GM20000 (cell line): ENCODE data around the gene MRPL17.

Source experiments
- DNase-seq: peaks from one replicate; pipeline ENCODE4 v3.0.0; 2012; ENCODE audit warnings: low spot score
- TF ChIP-seq, protein P1 (sequence below): IDR thresholded peaks from 2 replicates; pipeline ENCODE4 v1.5.1; 2012; ENCODE audit warnings: mild to moderate bottlenecking, control low read depth; ENCODE audit errors: extremely low read depth, missing control alignments

The MRPL17 gene

DNA sequence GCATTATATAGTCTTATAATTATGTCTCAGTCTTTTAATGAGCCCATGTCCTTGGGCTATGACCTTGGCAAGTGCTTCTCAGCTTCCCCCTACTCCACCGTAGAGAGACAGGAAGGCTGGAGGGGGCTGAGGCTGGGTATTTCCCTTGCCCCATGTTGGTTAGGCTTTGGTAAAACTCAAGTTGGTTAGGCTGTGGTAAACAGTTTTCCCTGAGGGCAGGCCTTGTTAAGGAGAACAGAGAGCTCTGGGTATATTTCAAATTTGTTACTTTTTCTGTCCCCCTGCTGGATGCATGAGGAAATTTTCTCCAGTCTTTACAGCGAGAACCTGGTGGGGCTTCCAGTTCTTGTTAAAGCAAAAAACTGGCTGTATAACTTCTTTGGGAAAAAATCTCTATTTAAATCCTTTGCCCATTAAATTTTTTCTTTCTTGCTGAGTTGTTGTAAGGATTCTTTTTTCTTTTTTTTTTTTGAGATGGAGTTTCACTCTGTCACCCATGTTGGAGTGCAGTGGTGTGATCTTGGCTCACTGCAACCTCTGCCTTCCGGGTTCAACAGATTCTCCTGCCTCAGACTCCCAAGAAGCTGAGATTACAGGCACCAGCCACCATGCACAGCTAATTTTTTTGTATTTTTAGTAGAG is 15.3 kb downstream of the MRPL17 start:
- DNase-seq, result no peak
- TF ChIP-seq, protein P1, sequence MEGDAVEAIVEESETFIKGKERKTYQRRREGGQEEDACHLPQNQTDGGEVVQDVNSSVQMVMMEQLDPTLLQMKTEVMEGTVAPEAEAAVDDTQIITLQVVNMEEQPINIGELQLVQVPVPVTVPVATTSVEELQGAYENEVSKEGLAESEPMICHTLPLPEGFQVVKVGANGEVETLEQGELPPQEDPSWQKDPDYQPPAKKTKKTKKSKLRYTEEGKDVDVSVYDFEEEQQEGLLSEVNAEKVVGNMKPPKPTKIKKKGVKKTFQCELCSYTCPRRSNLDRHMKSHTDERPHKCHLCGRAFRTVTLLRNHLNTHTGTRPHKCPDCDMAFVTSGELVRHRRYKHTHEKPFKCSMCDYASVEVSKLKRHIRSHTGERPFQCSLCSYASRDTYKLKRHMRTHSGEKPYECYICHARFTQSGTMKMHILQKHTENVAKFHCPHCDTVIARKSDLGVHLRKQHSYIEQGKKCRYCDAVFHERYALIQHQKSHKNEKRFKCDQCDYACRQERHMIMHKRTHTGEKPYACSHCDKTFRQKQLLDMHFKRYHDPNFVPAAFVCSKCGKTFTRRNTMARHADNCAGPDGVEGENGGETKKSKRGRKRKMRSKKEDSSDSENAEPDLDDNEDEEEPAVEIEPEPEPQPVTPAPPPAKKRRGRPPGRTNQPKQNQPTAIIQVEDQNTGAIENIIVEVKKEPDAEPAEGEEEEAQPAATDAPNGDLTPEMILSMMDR, result no peak

DNA sequence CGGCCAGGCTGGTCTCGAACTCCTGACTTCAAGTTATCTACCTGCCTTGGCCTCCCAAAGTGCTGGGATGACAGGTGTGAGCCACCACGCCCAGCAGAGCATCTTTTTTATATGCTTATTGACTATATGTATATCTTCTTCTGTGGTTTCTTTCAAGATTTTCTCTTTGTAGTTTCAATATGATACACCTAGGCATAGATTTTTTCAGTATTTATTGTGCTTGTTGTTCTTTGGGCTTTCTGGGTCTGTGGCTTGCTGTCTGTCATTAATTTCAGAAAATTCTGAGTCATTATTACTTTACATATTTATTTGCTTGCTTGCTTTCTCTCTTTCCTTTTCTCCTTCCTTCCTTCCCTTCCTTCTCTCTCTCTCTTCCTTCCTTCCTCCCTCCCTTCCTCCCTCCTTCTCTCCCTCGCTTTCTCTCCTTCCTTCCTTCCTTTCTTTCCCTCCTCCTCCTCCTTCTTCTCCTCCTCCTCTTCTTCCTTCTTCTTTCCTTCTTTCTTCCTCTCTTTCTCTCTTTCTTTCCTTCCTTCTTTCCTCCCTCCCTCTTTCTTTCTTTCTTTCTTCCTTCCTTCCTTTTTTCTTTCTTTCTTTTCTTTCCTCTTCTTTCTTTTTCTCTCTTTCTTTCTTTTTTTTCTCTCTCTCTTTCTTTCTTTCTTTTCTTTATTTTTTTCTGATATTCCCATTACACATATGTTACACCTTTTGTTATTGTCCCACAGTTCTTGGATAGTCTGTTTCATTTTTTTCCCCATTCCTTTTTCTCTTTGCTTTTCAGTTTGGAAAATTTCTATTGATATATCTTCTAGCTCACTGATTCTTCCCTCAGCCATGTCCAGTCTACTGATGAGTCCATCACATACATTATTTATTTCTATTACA is 16.6 kb downstream of the MRPL17 start:
- TF ChIP-seq, protein P1, result no peak
- no peak for DNase-seq

DNA sequence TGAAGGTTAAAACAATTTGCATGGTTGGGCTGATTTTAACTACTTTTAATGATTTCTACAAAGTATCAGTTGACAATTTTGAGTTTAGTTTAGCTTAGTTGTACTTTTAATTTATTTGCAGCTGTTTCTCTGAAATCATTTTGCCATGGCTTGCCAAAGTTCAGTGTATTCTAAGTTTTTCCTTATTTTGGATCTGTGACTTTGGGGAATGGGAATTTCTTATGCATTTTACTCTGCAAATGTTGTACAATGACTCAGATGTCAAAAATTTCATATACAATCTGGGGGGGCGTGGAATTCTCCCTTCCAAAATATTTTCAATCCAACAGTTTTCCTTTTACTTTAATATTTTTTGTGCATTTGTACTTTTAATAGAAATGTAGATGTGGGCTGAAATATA is 18.6 kb downstream of the MRPL17 start:
- TF ChIP-seq, protein P1, result no peak
- no peak for DNase-seq

DNA sequence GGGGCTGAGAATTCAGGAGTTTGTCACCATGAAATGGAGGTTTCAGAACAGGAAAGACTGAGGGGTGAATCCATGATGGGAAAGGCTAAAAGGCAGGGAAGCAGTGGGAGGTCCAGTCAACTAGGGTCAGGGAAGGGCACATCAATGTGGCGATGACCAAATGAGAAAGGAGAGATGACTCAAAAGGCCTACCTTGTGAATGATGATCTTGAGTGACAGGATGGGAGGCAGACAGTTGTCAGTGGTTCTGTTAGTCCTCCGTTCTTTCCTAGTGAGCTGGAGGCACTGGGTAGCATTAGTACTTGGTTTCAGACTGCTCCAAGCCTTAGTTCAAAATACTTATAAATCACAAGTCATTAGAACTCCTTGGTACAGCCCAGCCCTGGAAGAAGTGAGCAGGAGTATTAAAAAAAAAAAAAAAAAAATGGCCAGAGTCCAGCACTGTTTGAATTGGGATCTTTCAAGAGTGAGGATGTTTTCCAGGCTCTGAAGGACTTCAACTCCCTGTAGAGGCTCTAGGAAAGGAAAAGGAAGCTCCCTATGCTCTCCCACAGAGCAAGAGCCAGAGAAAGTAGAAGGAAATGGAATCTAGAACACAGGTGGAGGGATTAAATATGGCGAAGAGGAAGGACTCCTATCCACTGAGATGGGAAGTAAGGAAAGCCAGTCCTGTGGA is 19.2 kb downstream of the MRPL17 start:
- TF ChIP-seq, protein P1, result no peak
- no peak for DNase-seq

DNA sequence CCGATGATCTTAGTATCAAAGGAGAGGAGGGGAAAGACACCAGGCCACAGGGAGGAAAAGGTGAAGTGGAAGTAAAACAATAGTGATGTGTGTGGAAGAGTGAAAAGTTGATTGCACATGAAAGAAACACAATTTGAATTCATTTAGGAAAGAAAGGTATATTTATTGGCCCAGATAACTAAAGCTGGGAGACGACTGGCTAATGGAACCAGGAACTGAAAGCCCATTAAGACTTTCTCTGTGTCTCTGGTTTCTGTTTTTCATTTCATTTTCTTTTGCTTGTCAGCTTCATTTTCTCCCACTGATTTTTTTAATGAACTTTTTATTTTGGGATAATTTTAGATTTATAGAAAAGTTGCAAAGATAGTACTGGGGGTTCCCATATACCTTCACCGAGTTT is 22.4 kb downstream of the MRPL17 start:
- TF ChIP-seq, protein P1, result no peak
- DNase-seq, result peak; percentile 70

DNA sequence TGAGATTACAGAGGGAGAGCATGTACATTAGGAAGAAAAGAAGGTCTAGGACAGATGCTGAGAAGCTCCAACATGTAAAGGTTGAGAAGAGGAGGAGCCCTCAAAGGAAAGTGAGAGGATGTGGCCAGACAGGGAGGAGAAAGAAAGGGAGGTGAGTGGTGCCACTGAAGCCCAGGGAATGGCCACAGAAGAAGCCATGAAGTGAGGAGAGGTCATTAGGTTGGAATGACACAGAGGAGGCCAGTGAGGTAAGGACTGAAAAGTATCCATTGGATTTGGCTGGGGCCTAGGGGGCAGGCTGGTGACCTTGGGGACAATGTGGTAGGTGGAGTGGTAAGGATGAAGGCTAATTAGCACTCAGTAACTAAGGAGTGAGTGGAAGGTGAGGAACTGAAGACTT is 24.5 kb downstream of the MRPL17 start:
- no peak for DNase-seq
- TF ChIP-seq, protein P1, result no peak

DNA sequence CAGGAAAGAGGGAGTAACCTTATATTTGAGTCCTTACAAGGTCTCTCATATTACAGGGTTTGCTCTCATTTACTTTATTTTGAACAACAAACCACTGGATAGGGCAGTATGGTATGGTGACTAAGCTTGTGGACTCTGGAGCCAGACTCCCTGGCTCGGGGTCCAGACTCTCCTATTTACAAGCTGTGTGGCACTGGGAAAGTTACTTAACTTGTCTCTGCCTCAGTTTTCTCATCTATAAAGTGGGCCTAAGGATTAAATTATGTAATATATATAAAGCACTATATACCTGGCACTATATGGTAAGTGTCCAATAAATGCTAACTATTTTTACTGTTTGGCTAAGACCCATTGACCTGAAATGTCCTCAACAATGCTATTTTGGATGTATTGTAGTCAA is 25.8 kb downstream of the MRPL17 start:
- TF ChIP-seq, protein P1, result no peak
- DNase-seq, result no peak
